NB4 (cell line): ENCODE measurements around the gene MYO6.
A peak's percentile ranks its signal among the peaks of the same experiment; 100 is the strongest.

Experiments used
- DNase-seq: peaks from one replicate; pipeline ENCODE4 v3.0.0; 2010; ENCODE audit warnings: low read depth
- H3K4me3 ChIP-seq: one replicate; pipeline ENCODE4 v1.5.1; 2011; ENCODE audit warnings: mild to moderate bottlenecking, low read depth, low read length, moderate library complexity
- CTCF ChIP-seq: IDR thresholded peaks from one replicate; pipeline ENCODE4 v1.5.1; 2012; ENCODE audit warnings: low read depth, low read length
- MAX ChIP-seq: IDR thresholded peaks from 2 replicates; pipeline ENCODE4 v1.6.1; 2011; ENCODE audit warnings: low read depth, low read length
- MYC ChIP-seq: IDR thresholded peaks from 2 replicates; pipeline ENCODE4 v1.6.1; 2011; ENCODE audit warnings: low read depth, low read length
- POLR2A ChIP-seq: IDR thresholded peaks from 2 replicates; pipeline ENCODE4 v1.6.1; 2011; ENCODE audit warnings: mild to moderate bottlenecking; ENCODE audit not compliant: insufficient read length; ENCODE audit errors: extremely low read depth

Gene MYO6

GRCh38 chr6:75922226-75922625 lies 173.2 kb downstream of the MYO6 start:
- TF ChIP-seq POLR2A = no peak
- TF ChIP-seq CTCF = no peak
- TF ChIP-seq MYC = no peak
- no peak for TF ChIP-seq MAX
- H3K4me3 ChIP-seq = no peak overlapping the region
- DNase-seq = no peak

- DNase-seq = no peak
- H3K4me3 ChIP-seq = no peak overlapping the region
- TF ChIP-seq POLR2A = no peak
These were observed 177.5 kb downstream of the MYO6 start for GRCh38 chr6:75926293-75927168.

GRCh38 chr6:75931011-75931680 lies 182.1 kb downstream of the MYO6 start:
- H3K4me3 ChIP-seq = no peak overlapping the region
- TF ChIP-seq MAX (no peak), MYC (no peak), POLR2A (no peak), CTCF (no peak)
- no peak for DNase-seq

- no peak overlapping the region for H3K4me3 ChIP-seq
- TF ChIP-seq CTCF (peak; percentile 36), POLR2A (no peak)
- DNase-seq = peak; percentile 39
These were observed 183.0 kb downstream of the MYO6 start for GRCh38 chr6:75932067-75932466.

GRCh38 chr6:75933387-75933975 lies 184.4 kb downstream of the MYO6 start:
- TF ChIP-seq MAX = no peak
- no peak for TF ChIP-seq CTCF
- no peak for TF ChIP-seq MYC
- TF ChIP-seq POLR2A = no peak
- no peak for DNase-seq
- no peak overlapping the region for H3K4me3 ChIP-seq

- DNase-seq = peak; percentile 71
- TF ChIP-seq MAX (no peak), POLR2A (no peak), CTCF (peak; percentile 76), MYC (no peak)
- no peak overlapping the region for H3K4me3 ChIP-seq
These were observed 185.8 kb downstream of the MYO6 start for GRCh38 chr6:75934643-75935472.
